K562 (cell line): ENCODE measurements around the gene TNFRSF11A. TPM values are rescaled to one million over a fixed set of nuclear protein-coding genes. Genes with fewer than 3 reads are reported as not detected.
A peak's percentile ranks its signal among the peaks of the same experiment; 100 is the strongest.

Experiments used
- ATAC-seq: fragments of 200-7000 bp; cut with Tn5 transposase; 3 replicates; pipeline ENCODE4 v1.9.1; 2020; ENCODE audit warnings: moderate library complexity
- BruUV-seq: library from RNA; stranded (reverse); fragments of 400-500 nt; replicated peaks from 2 replicates; lab custom pipeline; 2021; lab: Mats Ljungman, UMichigan
- CTCF ChIA-PET: fragments of 300-600 bp; formaldehyde crosslinking; extraction: SDS; loops from one replicate; lab custom pipeline; 2021; ENCODE audit warnings: low intra/inter-chr PET ratio; lab: Yijun Ruan, JAX
- POLR2A ChIA-PET: fragments of 300-600, 350-650 bp; sonication (Branson Sonifier 250); formaldehyde crosslinking; extraction: SDS; loops from one replicate; lab custom pipeline; 2021; ENCODE audit warnings: antibody characterized with exemption, inconsistent platforms; lab: Yijun Ruan, JAX
- DNase-seq, 4 experiments: peaks; one replicate each; pipeline versions ENCODE4 v3.0.0 to v3.0.0-alpha.2; 2011 to 2018; ENCODE audit warnings: low spot score in 3 of 4, mixed read lengths in 3 of 4; ENCODE audit errors: extremely low read depth in 1 of 4
- FAIRE-seq: peaks from 2 replicates; lab custom pipeline; 2011; peaks lifted over from hg19 to GRCh38; lab: Jason Lieb, UNC
- H2AFZ ChIP-seq: 2 replicates; pipeline ENCODE4 v1.6.0; 2011; ENCODE audit warnings: low read depth, low read length, control low read depth, inconsistent platforms
- H3K27ac ChIP-seq: fragments of 200-600 bp; 3 replicates; pipeline ENCODE4 v1.8.0; 2011; ENCODE audit warnings: low read depth, mild to moderate bottlenecking, control low read depth, inconsistent platforms, low read length, moderate library complexity, mixed read lengths; ENCODE audit errors: extremely low read depth
- H3K27me3 ChIP-seq, 2 experiments: fragments of 300-600 bp in 1 of 2; 2 replicates in 1 of 2; 3 replicates in 1 of 2; pipeline versions ENCODE4 v1.6.0 to v1.8.0; 2011; ENCODE audit warnings: inconsistent platforms in 2 of 2, low read length in 2 of 2, mild to moderate bottlenecking in 1 of 2, mixed read lengths in 1 of 2, moderate library complexity in 1 of 2; ENCODE audit not compliant: control insufficient read depth in 2 of 2, insufficient read depth in 2 of 2
- H3K36me3 ChIP-seq: fragments of 300-600 bp; 3 replicates; pipeline ENCODE4 v1.8.0; 2011; ENCODE audit warnings: mild to moderate bottlenecking, low read length, inconsistent platforms; ENCODE audit not compliant: control insufficient read depth, insufficient read depth
- H3K4me1 ChIP-seq, 2 experiments: fragments of 200-600 bp in 1 of 2; replicated peaks in 1 of 2; 2 replicates in 1 of 2; 3 replicates in 1 of 2; pipeline versions ENCODE4 v1.5.1 to v1.8.0; 2011; ENCODE audit warnings: inconsistent platforms in 2 of 2, low read length in 2 of 2, mild to moderate bottlenecking in 1 of 2, mixed read lengths in 1 of 2, moderate library complexity in 1 of 2; ENCODE audit not compliant: control insufficient read depth in 2 of 2, insufficient read depth in 2 of 2
- H3K4me2 ChIP-seq: 2 replicates; pipeline ENCODE4 v1.6.1; 2011; ENCODE audit warnings: low read length, control low read depth, inconsistent platforms, mixed read lengths; ENCODE audit not compliant: insufficient read depth
- H3K4me3 ChIP-seq: fragments of 200-600 bp; sonication (generic), shearing (Covaris generic); 2 replicates; pipeline ENCODE4 v1.5.1; 2016; ENCODE audit warnings: control low read depth, inconsistent platforms
- H3K79me2 ChIP-seq: fragments of 200-600 bp; 3 replicates; pipeline ENCODE4 v1.8.0; 2011; ENCODE audit warnings: low read length, inconsistent platforms; ENCODE audit not compliant: control insufficient read depth, insufficient read depth
- H3K9ac ChIP-seq, 2 experiments: 2 replicates each; pipeline versions ENCODE4 v1.6.0 to v1.6.1; 2011; ENCODE audit warnings: low read depth in 2 of 2, low read length in 2 of 2, control low read depth in 1 of 2, inconsistent platforms in 1 of 2, mild to moderate bottlenecking in 1 of 2, mixed read lengths in 1 of 2; ENCODE audit not compliant: insufficient read depth in 1 of 2
- H3K9me1 ChIP-seq: one replicate; pipeline ENCODE4 v1.6.0; 2011; ENCODE audit warnings: inconsistent platforms, mild to moderate bottlenecking, low read length, moderate library complexity; ENCODE audit not compliant: control insufficient read depth, insufficient read depth
- H3K9me3 ChIP-seq: replicated peaks from 2 replicates; pipeline ENCODE4 v1.5.1; 2011; ENCODE audit warnings: low read depth, low read length, inconsistent platforms; ENCODE audit not compliant: control insufficient read depth, insufficient read depth
- H4K20me1 ChIP-seq: replicated peaks from 2 replicates; pipeline ENCODE4 v1.6.1; 2011; ENCODE audit warnings: low read length, inconsistent platforms, mixed read lengths; ENCODE audit not compliant: control insufficient read depth, insufficient read depth
- ATF4 ChIP-seq: fragments of 450-650 bp; formaldehyde crosslinking; IDR thresholded peaks from 2 replicates; pipeline ENCODE4 v1.4.0; 2022; ENCODE audit warnings: mild to moderate bottlenecking, moderate library complexity
- MIER1 ChIP-seq: fragments of 450-650 bp; IDR thresholded peaks from 2 replicates; pipeline ENCODE4 v1.6.1; 2016; ENCODE audit warnings: antibody characterized with exemption, mild to moderate bottlenecking, low read depth
- NFIC ChIP-seq: fragments of 450-650 bp; IDR thresholded peaks from 2 replicates; pipeline ENCODE4 v1.6.1; 2017; ENCODE audit warnings: mild to moderate bottlenecking, inconsistent platforms
- SFPQ ChIP-seq: fragments of 200-400 bp; formaldehyde crosslinking; IDR thresholded peaks from 2 replicates; pipeline ENCODE4 v1.6.1; 2017; ENCODE audit warnings: mild to moderate bottlenecking, low read depth, low read length, moderate library complexity
- ZBTB7A ChIP-seq: IDR thresholded peaks from 2 replicates; pipeline ENCODE4 v1.6.1; 2011; ENCODE audit warnings: low read depth, mild to moderate bottlenecking, low read length, moderate library complexity, borderline replicate concordance; ENCODE audit not compliant: control insufficient read depth
- ZNF239 ChIP-seq: fragments of 250-450 bp; sonication (Bioruptor Pico); IDR thresholded peaks from 2 replicates; pipeline ENCODE4 v1.4.0; 2020; ENCODE audit warnings: mild to moderate bottlenecking
- WGBS: fragments of 100-300 bp; shearing (Covaris generic); methylation state at CpG from one replicate; pipeline ENCODE4 v1.1.6; 2016; ENCODE audit warnings: low coverage, mixed read lengths; ENCODE audit not compliant: insufficient coverage; ENCODE audit errors: missing lambda C conversion rate; 5-methylcytosine and 5-hydroxymethylcytosine counted together
- in situ Hi-C: fragments of 300-500 bp; cut with MboI; formaldehyde crosslinking; loops from 4 replicates; pipeline ENCODE4 v1.15.0; 2018; ENCODE audit warnings: inconsistent platforms, mixed read lengths
- intact Hi-C: fragments of 100-400 bp; cut with micrococcal nuclease; formaldehyde crosslinking; loops from 2 replicates; pipeline ENCODE4 v1.14.2; 2022
- polyA plus RNA-seq, 8 experiments: library from polyadenylated mRNA; depleted of rRNA in 4 of 8; stranded (reverse) in 5 of 8; unstranded in 3 of 8; fragments of >200 nt; fragmentation: Nextera tagmentation in 2 of 8; fragmentation: Illumina TruSeq in 1 of 8; extraction: Ambion mirVana in 2 of 8; extraction: Trizol in 1 of 8; gene quantifications; 2 replicates each; pipeline versions ENCODE4 v1.2.1 to v1.2.3, GENCODE V29; 2011 to 2014; ENCODE audit warnings: inconsistent platforms in 1 of 8, missing spikeins in 1 of 8
- total RNA-seq, 7 experiments: library from RNA; depleted of rRNA in 6 of 7; stranded (reverse); fragments of >200 nt in 6 of 7; fragmentation: Illumina TruSeq in 2 of 7; extraction: Trizol in 2 of 7; gene quantifications; 2 replicates each; pipeline versions ENCODE4 v1.2.1 to v1.2.3, GENCODE V29; 2011 to 2021; ENCODE audit warnings: low replicate concordance in 1 of 7

Gene TNFRSF11A
- total and polyA plus RNA-seq, 9 of the 15 experiments (the other 6 are each of a cell fraction or from before 2014, with no cell fraction given), result 0.03 to 0.06 (median 0.04) TPM; not detected in 6

GRCh38 chr18:62437235-62438017 is 112.3 kb downstream of the TNFRSF11A start:
- POLR2A ChIA-PET, result interaction anchor here (0.6 to 1.7 kb wide), 6 partner anchors 8 to 544 kb away, joined by 3 to 5 read pairs (median 4); no protein-coding TSS in a partner anchor
- no peak for FAIRE-seq
- Histone ChIP-seq H3K36me3 (no peaks in the 10 kb centered on the region), H3K4me3 (no peak overlapping the region), H3K27ac (no peak overlapping the region), H3K79me2 (no peaks in the 10 kb centered on the region), H3K9me3 (no peaks in the 10 kb centered on the region), H4K20me1 (no peaks in the 10 kb centered on the region), H3K9ac (peak overlapping the region in 1 of 2 experiments; percentile 26; a peak in 1 of 4 replicates), H3K4me1 (peaks cover 8% of the 10 kb centered on the region in 2 experiments; a peak in 4 of 5 replicates), H2AFZ (peak overlapping the region; percentile 70), H3K27me3 (no peaks in the 10 kb centered on the region), H3K9me1 (no peaks in the 10 kb centered on the region), H3K4me2 (peak overlapping the region; percentile 32; the same call in 1 of the 2 replicates)
- CTCF ChIA-PET, result no interaction called here
- in situ Hi-C loops (no loop called here), intact Hi-C loops (no loop called here)
- no TSS peak for BruUV-seq
- WGBS, result 48% methylated on average over 7 of the region's 11 CpGs
- ATAC-seq, result peak; percentile 34
- DNase-seq, result no peak
- TF ChIP-seq MIER1 (no peak), SFPQ (no peak), ATF4 (CRISPR knock-in tag) (no peak), ZNF239 (CRISPR knock-in tag) (no peak), NFIC (0 out of 2 replicates have a peak, but pooled peaks have one; percentile 32), ZBTB7A (no peak)
